ENCODE data around the gene UNK.

DNA sequence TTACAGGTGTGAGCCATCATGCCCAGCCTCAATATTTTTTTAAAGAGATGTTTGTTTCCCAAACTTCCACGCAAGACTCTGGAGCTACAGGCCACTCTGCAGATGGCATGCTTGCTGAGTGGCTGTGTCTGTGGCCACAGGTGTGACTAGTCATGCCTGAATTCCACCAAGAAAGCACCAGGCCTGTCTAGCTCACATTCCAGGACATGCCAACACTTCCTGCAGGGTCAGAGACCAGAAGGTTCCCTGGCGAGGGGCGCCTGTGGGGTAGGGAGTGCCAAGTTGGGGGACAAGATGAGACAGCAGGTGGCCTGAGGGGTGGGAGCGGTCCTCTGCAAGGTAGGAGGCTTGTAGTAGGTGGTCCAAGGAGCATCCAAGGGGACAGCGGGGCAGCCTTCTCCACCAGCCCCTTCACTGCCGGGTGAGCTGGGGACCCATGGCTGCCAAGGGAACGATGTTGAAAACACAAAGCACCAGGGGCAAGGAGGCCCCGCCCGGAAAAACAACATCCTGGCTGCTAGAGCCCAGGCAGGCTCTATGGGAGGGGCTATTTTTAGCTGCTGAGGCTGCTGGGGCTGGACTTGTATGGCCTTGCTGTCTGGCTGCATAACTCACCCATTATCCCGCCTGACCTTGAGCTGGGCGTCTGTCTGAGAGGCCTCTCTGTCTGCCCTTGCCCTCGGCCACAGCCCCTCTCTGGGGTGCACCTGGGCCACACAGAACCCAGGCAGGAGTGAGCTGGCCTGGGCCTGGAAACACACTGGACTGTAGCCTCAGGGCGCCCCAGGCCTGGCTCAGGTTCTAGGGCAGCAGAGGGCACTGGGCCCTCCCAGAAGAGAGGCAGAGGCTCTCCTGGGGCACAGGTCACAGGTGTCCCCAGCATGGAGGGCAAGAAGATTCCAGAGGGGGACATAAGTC, 88.1 kb downstream of the UNK start:
- TF ChIP-seq GATA3 (IDR thresholded peaks at IDR 0.05; ENCODE audit: low read depth, low read length) (no peak), GATA2 (IDR thresholded peaks at IDR 0.05; ENCODE audit: low read depth, low read length) (no peak)

Data from SH-SY5Y (cell line).